Gastrocnemius medialis (tissue), 4 donors: ENCODE data around the gene HS3ST6. TPM values are rescaled to one million over a fixed set of nuclear protein-coding genes. Genes with fewer than 3 reads are reported as not detected.

Experiments used
- ATAC-seq, 2 donors: fragments of 150-250 bp; one replicate each; pipeline ENCODE4 v1.9.1; 2016
- DNase-seq, 2 donors: peaks; one replicate each; pipeline ENCODE4 v3.0.0-alpha.2; 2019
- H3K27ac ChIP-seq, 4 donors: fragments of 200-600 bp; sonication (generic); 1 replicate in 1 of 4; 2 replicates in 3 of 4; pipeline ENCODE4 v1.5.1; 2016 to 2018; ENCODE audit warnings: mild to moderate bottlenecking in 2 of 4, moderate library complexity in 1 of 4
- H3K27me3 ChIP-seq, 3 donors: fragments of 200-600 bp; sonication (generic) in 2 of 3; 1 replicate in 1 of 3; 2 replicates in 2 of 3; pipeline versions ENCODE4 v1.5.1 to v1.6.0; 2016 to 2019; ENCODE audit warnings: mild to moderate bottlenecking in 1 of 3, moderate library complexity in 1 of 3
- H3K36me3 ChIP-seq, 2 donors: fragments of 200-600 bp; sonication (generic) in 1 of 2; one replicate each; pipeline ENCODE4 v1.5.1; 2017 to 2018
- H3K4me1 ChIP-seq, 2 donors: fragments of 200-600 bp; sonication (generic) in 1 of 2; one replicate each; pipeline ENCODE4 v1.5.1; 2016 to 2017; ENCODE audit warnings: mild to moderate bottlenecking in 2 of 2
- H3K4me3 ChIP-seq, 4 donors: fragments of 200-600 bp; sonication (generic) in 3 of 4; 1 replicate in 1 of 4; 2 replicates in 3 of 4; pipeline ENCODE4 v1.5.1; 2016 to 2019; ENCODE audit warnings: mild to moderate bottlenecking in 2 of 4
- H3K9me3 ChIP-seq, 3 donors: fragments of 200-600 bp; sonication (generic) in 2 of 3; 1 replicate in 1 of 3; 2 replicates in 2 of 3; pipeline ENCODE4 v1.5.1; 2016 to 2019
- POLR2A ChIP-seq, 2 donors: fragments of 450-650 bp; IDR thresholded peaks; one replicate each; pipeline ENCODE4 v1.6.1; 2017; ENCODE audit warnings: antibody characterized with exemption in 2 of 2, mild to moderate bottlenecking in 2 of 2, moderate library complexity in 2 of 2
- in situ Hi-C, 4 donors: fragments of 200-750 bp; cut with MboI; loops; one replicate each; pipeline versions ENCODE4 v1.15.0 to v1.8.0; 2017; ENCODE audit warnings: low sequenced_read_pairs in 4 of 4
- intact Hi-C: fragments of 100-400 bp; cut with DNase I; formaldehyde crosslinking; loops from one replicate; pipeline ENCODE4 v1.15.1; 2023; ENCODE audit warnings: low total_unique reads
- total RNA-seq, 4 donors: library from RNA; depleted of rRNA; stranded (reverse); fragments of >200 nt; gene quantifications; one replicate each; pipeline versions ENCODE4 v1.1.0 to v1.2.3, GENCODE V29; 2016
- TF ChIP-seq, protein P1 (sequence below), 5 experiments: fragments of 450-650 bp in 3 of 5; fragments of 200-600 bp in 2 of 5; sonication (generic) in 2 of 5; IDR thresholded peaks in 4 of 5; conservative IDR thresholded peaks in 1 of 5; 1 replicate in 4 of 5; 2 replicates in 1 of 5; pipeline ENCODE4 v1.5.1; 2016 to 2019; ENCODE audit warnings: antibody characterized with exemption in 5 of 5, mild to moderate bottlenecking in 3 of 5, moderate library complexity in 3 of 5

HS3ST6 gene
- total RNA-seq, result not detected

GRCh38 chr16:1918351-1919326 lies at the start of gene HS3ST6:
Gene HS3ST6 (minus strand): TSS chr16:1918415. CDS start chr16:1918323, 92 bp downstream.
- Histone ChIP-seq H3K36me3 (no peaks in the 10 kb centered on the region), H3K9me3 (no peaks in the 10 kb centered on the region), H3K4me1 (no peaks in the 10 kb centered on the region), H3K27me3 (peaks cover 73 to 80% (median 77%) of the 10 kb centered on the region in 3 donors), H3K27ac (no peak within 1 kb of the TSS), H3K4me3 (no peak within 1 kb of the TSS)
- ATAC-seq (no peak), DNase-seq (no peak)
- in situ Hi-C loops (no loop called here), intact Hi-C loops (no loop called here)
- TF ChIP-seq, protein P1, sequence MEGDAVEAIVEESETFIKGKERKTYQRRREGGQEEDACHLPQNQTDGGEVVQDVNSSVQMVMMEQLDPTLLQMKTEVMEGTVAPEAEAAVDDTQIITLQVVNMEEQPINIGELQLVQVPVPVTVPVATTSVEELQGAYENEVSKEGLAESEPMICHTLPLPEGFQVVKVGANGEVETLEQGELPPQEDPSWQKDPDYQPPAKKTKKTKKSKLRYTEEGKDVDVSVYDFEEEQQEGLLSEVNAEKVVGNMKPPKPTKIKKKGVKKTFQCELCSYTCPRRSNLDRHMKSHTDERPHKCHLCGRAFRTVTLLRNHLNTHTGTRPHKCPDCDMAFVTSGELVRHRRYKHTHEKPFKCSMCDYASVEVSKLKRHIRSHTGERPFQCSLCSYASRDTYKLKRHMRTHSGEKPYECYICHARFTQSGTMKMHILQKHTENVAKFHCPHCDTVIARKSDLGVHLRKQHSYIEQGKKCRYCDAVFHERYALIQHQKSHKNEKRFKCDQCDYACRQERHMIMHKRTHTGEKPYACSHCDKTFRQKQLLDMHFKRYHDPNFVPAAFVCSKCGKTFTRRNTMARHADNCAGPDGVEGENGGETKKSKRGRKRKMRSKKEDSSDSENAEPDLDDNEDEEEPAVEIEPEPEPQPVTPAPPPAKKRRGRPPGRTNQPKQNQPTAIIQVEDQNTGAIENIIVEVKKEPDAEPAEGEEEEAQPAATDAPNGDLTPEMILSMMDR (IDR thresholded peaks at IDR 0.05 in 4 of 5, conservative IDR thresholded peaks at IDR 0.05 in 1 of 5), result no peak
- TF ChIP-seq POLR2A (IDR thresholded peaks at IDR 0.05), result no peak

DNA sequence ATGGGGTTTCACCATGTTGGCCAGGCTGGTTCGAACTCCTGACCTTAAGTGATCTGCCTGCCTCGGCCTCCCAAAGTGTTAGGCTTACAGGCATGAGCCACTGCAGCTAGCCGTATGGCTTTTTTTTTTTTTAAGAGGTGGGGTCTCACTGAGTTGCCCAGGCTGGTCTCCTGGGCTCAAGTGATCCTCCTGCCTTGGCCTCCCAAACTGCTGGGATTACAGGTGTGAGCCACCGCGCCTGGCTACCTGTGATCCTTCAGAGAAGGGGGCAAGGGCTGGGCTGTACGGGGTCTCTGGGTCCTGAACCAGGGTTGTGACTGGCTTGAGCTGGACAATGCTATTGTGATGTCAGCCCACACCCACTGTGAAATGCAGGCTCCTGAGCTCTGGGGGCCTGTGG lies 48.2 kb upstream of the HS3ST6 start, which contains the start of gene RNF151:
Gene RNF151 (plus strand): TSS at position 397 of the 400 bp plus-strand sequence. CDS start 26 bp downstream, outside the sequence.
- TF ChIP-seq, protein P1 (IDR thresholded peaks at IDR 0.05 in 4 of 5, conservative IDR thresholded peaks at IDR 0.05 in 1 of 5), result no peak
- no peak for TF ChIP-seq POLR2A (IDR thresholded peaks at IDR 0.05)
- in situ Hi-C loops (no loop called here), intact Hi-C loops (no loop called here)
- Histone ChIP-seq H3K4me1 (peaks cover 19 to 28% of the 10 kb centered on the region in 2 donors), H3K4me3 (peak within 1 kb of the TSS; percentile 73 to 97 (median 76)), H3K27me3 (no peaks in the 10 kb centered on the region), H3K9me3 (no peaks in the 10 kb centered on the region), H3K36me3 (peaks cover 0 to 20% of the 10 kb centered on the region in 2 donors), H3K27ac (peak within 1 kb of the TSS; percentile 88 to 99 (median 92))
- no peak for DNase-seq
- ATAC-seq, result no peak

DNA sequence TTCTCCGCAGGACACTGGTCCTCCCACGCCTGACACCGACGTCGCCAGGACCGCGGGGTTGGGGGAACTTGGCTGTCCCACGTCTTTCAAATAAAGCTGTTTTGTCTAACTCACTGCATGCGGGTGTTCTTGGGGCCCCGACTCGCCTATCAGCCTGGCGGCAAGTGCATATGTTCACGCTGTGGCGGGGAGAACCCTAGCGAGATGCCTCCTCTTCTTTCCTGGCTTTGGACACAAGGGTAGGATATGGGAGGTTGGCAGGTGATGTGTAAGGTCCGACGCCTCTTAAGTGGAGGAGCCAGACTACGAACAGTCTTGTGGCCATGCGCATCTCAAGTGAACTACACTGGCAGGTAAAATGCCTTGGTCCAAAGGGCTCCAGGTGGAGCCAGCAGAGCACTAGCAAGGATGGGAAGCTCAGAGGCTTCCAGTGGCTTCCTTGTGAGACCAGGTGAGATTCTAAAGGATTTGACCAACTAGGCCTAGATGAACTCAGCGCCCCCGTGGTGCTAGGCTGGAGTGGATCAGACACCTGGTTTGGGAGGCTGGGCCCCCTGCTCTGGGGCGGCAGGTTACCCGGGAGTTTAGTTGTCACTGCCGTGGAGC lies 47.3 kb upstream of the HS3ST6 start:
- DNase-seq (no peak), ATAC-seq (peak; percentile 1)
- H3K4me3 ChIP-seq, result peak overlapping the region; percentile 73 to 97 (median 76)
- intact Hi-C loops, result no loop called here
- TF ChIP-seq, protein P1 (IDR thresholded peaks at IDR 0.05 in 4 of 5, conservative IDR thresholded peaks at IDR 0.05 in 1 of 5), result no peak
- no peak for TF ChIP-seq POLR2A (IDR thresholded peaks at IDR 0.05)
- no peaks in the 10 kb centered on the region for H3K27me3 ChIP-seq
- H3K9me3 ChIP-seq, result no peaks in the 10 kb centered on the region
- H3K4me1 ChIP-seq, result peaks cover 18 to 24% of the 10 kb centered on the region in 2 donors
- peak overlapping the region; percentile 88 to 99 (median 92) for H3K27ac ChIP-seq
- in situ Hi-C loops, result no loop called here
- peaks cover 0 to 25% of the 10 kb centered on the region in 2 donors for H3K36me3 ChIP-seq

- intact Hi-C loops, result no loop called here
These were observed 46.5 kb upstream of the HS3ST6 start, which contains the start of gene RPS2 for GRCh38 chr16:1964506-1965395. Gene RPS2 (minus strand): TSS chr16:1964826. CDS start chr16:1964625, 201 bp downstream.

More at GRCh38 chr16:1964506-1965395, 46.5 kb upstream of the HS3ST6 start, which contains the start of gene RPS2:
- H3K4me3 ChIP-seq, result peak within 1 kb of the TSS; percentile 73 to 97 (median 76)
- peak within 1 kb of the TSS; percentile 88 to 99 (median 92) for H3K27ac ChIP-seq
- peaks cover 0 to 25% of the 10 kb centered on the region in 2 donors for H3K36me3 ChIP-seq
- TF ChIP-seq POLR2A (IDR thresholded peaks at IDR 0.05), result peak; percentile 96 to 97
- TF ChIP-seq, protein P1 (IDR thresholded peaks at IDR 0.05 in 4 of 5, conservative IDR thresholded peaks at IDR 0.05 in 1 of 5), result peak in 2 of 5 experiments; percentile 19 to 33
- peak; percentile 99 for DNase-seq
- in situ Hi-C loops, result no loop called here
- peaks cover 23 to 31% of the 10 kb centered on the region in 2 donors for H3K4me1 ChIP-seq
- H3K27me3 ChIP-seq, result no peaks in the 10 kb centered on the region
- no peaks in the 10 kb centered on the region for H3K9me3 ChIP-seq
- peak; percentile 91 to 94 for ATAC-seq
